Measurements from ENCODE around the gene PDXK.
A peak's percentile ranks its signal among the peaks of the same experiment; 100 is the strongest.

The PDXK gene

GRCh38 chr21:43717166-43717853, 1.6 kb upstream of the PDXK start:
- no peak overlapping the region for H3K9ac ChIP-seq (ENCODE audit: low read depth, low read length)
- H3K4me1 ChIP-seq (ENCODE audit: control insufficient read depth, insufficient read depth, low read length): peaks cover 13% of the 10 kb centered on the region
- no peaks in the 10 kb centered on the region for H3K36me3 ChIP-seq (ENCODE audit: control insufficient read depth, insufficient read depth, low read length)
- H3K4me3 ChIP-seq (ENCODE audit: low read depth, low read length): no peak overlapping the region
- no peak overlapping the region for H3K27ac ChIP-seq (ENCODE audit: low read depth, low read length)
- H3K27me3 ChIP-seq (ENCODE audit: control insufficient read depth, insufficient read depth, low read length): peaks cover 11% of the 10 kb centered on the region
- H3K9me3 ChIP-seq (ENCODE audit: control insufficient read depth, insufficient read depth, low read length): no peaks in the 10 kb centered on the region

- no peaks in the 10 kb centered on the region for H3K36me3 ChIP-seq (ENCODE audit: control insufficient read depth, insufficient read depth, low read length)
- H3K27ac ChIP-seq (ENCODE audit: low read depth, low read length): peak overlapping the region; percentile 35
- H3K27me3 ChIP-seq (ENCODE audit: control insufficient read depth, insufficient read depth, low read length): peaks cover 11% of the 10 kb centered on the region
- peaks cover 8% of the 10 kb centered on the region for H3K4me1 ChIP-seq (ENCODE audit: control insufficient read depth, insufficient read depth, low read length)
- peak overlapping the region; percentile 94 for H3K4me3 ChIP-seq (ENCODE audit: low read depth, low read length)
- H3K9me3 ChIP-seq (ENCODE audit: control insufficient read depth, insufficient read depth, low read length): no peaks in the 10 kb centered on the region
- peak overlapping the region; percentile 59; the same call in 1 of the 2 replicates for H3K9ac ChIP-seq (ENCODE audit: low read depth, low read length)
Measured at GRCh38 chr21:43717967-43718871, 710 bp upstream of the PDXK start.

GRCh38 chr21:43719748-43720538, 1.0 kb downstream of the PDXK start:
- peaks cover 8% of the 10 kb centered on the region for H3K4me1 ChIP-seq (ENCODE audit: control insufficient read depth, insufficient read depth, low read length)
- peaks cover 11% of the 10 kb centered on the region for H3K27me3 ChIP-seq (ENCODE audit: control insufficient read depth, insufficient read depth, low read length)
- no peaks in the 10 kb centered on the region for H3K9me3 ChIP-seq (ENCODE audit: control insufficient read depth, insufficient read depth, low read length)
- peak overlapping the region; percentile 94 for H3K4me3 ChIP-seq (ENCODE audit: low read depth, low read length)
- peak overlapping the region; percentile 88 for H3K9ac ChIP-seq (ENCODE audit: low read depth, low read length)
- H3K36me3 ChIP-seq (ENCODE audit: control insufficient read depth, insufficient read depth, low read length): peaks cover 9% of the 10 kb centered on the region
- no peak overlapping the region for H3K27ac ChIP-seq (ENCODE audit: low read depth, low read length)

- H3K9me3 ChIP-seq (ENCODE audit: control insufficient read depth, insufficient read depth, low read length): no peaks in the 10 kb centered on the region
- no peak overlapping the region for H3K27ac ChIP-seq (ENCODE audit: low read depth, low read length)
- peaks cover 11% of the 10 kb centered on the region for H3K27me3 ChIP-seq (ENCODE audit: control insufficient read depth, insufficient read depth, low read length)
- H3K4me3 ChIP-seq (ENCODE audit: low read depth, low read length): peak overlapping the region; percentile 94; the same call in 1 of the 2 replicates
- no peak overlapping the region for H3K9ac ChIP-seq (ENCODE audit: low read depth, low read length)
- H3K36me3 ChIP-seq (ENCODE audit: control insufficient read depth, insufficient read depth, low read length): peaks cover 9% of the 10 kb centered on the region
- peaks cover 8% of the 10 kb centered on the region for H3K4me1 ChIP-seq (ENCODE audit: control insufficient read depth, insufficient read depth, low read length)
Measured at GRCh38 chr21:43720539-43721166, 1.7 kb downstream of the PDXK start.

- peaks cover 8% of the 10 kb centered on the region for H3K4me1 ChIP-seq (ENCODE audit: control insufficient read depth, insufficient read depth, low read length)
- H3K4me3 ChIP-seq (ENCODE audit: low read depth, low read length): no peak overlapping the region
- H3K27ac ChIP-seq (ENCODE audit: low read depth, low read length): no peak overlapping the region
- H3K36me3 ChIP-seq (ENCODE audit: control insufficient read depth, insufficient read depth, low read length): peaks cover 9% of the 10 kb centered on the region
- no peak overlapping the region for H3K9ac ChIP-seq (ENCODE audit: low read depth, low read length)
- no peaks in the 10 kb centered on the region for H3K9me3 ChIP-seq (ENCODE audit: control insufficient read depth, insufficient read depth, low read length)
- peaks cover 11% of the 10 kb centered on the region for H3K27me3 ChIP-seq (ENCODE audit: control insufficient read depth, insufficient read depth, low read length)
Measured at GRCh38 chr21:43721206-43721605, 2.3 kb downstream of the PDXK start.

GRCh38 chr21:43721939-43722338, 3.0 kb downstream of the PDXK start:
- Histone ChIP-seq H3K9me3 (ENCODE audit: control insufficient read depth, insufficient read depth, low read length) (no peaks in the 10 kb centered on the region), H3K4me3 (ENCODE audit: low read depth, low read length) (no peak overlapping the region), H3K4me1 (ENCODE audit: control insufficient read depth, insufficient read depth, low read length) (peaks cover 8% of the 10 kb centered on the region), H3K27ac (ENCODE audit: low read depth, low read length) (no peak overlapping the region), H3K27me3 (ENCODE audit: control insufficient read depth, insufficient read depth, low read length) (peaks cover 11% of the 10 kb centered on the region), H3K36me3 (ENCODE audit: control insufficient read depth, insufficient read depth, low read length) (peaks cover 9% of the 10 kb centered on the region), H3K9ac (ENCODE audit: low read depth, low read length) (no peak overlapping the region)

GRCh38 chr21:43723648-43724047, 4.7 kb downstream of the PDXK start:
- Histone ChIP-seq H3K36me3 (ENCODE audit: control insufficient read depth, insufficient read depth, low read length) (peaks cover 9% of the 10 kb centered on the region), H3K27ac (ENCODE audit: low read depth, low read length) (no peak overlapping the region), H3K27me3 (ENCODE audit: control insufficient read depth, insufficient read depth, low read length) (peaks cover 3% of the 10 kb centered on the region; the same call in 1 of the 2 replicates), H3K4me1 (ENCODE audit: control insufficient read depth, insufficient read depth, low read length) (peaks cover 13% of the 10 kb centered on the region), H3K9me3 (ENCODE audit: control insufficient read depth, insufficient read depth, low read length) (no peaks in the 10 kb centered on the region), H3K9ac (ENCODE audit: low read depth, low read length) (no peak overlapping the region), H3K4me3 (ENCODE audit: low read depth, low read length) (no peak overlapping the region)

GRCh38 chr21:43726686-43727518, 8.0 kb downstream of the PDXK start:
- H3K9ac ChIP-seq (ENCODE audit: low read depth, low read length): no peak overlapping the region
- H3K4me1 ChIP-seq (ENCODE audit: control insufficient read depth, insufficient read depth, low read length): peaks cover 8% of the 10 kb centered on the region; the same call in 1 of the 2 replicates
- peaks cover 9% of the 10 kb centered on the region for H3K36me3 ChIP-seq (ENCODE audit: control insufficient read depth, insufficient read depth, low read length)
- no peak overlapping the region for H3K27ac ChIP-seq (ENCODE audit: low read depth, low read length)
- no peaks in the 10 kb centered on the region for H3K9me3 ChIP-seq (ENCODE audit: control insufficient read depth, insufficient read depth, low read length)
- H3K4me3 ChIP-seq (ENCODE audit: low read depth, low read length): no peak overlapping the region
- H3K27me3 ChIP-seq (ENCODE audit: control insufficient read depth, insufficient read depth, low read length): no peaks in the 10 kb centered on the region

- no peaks in the 10 kb centered on the region for H3K27me3 ChIP-seq (ENCODE audit: control insufficient read depth, insufficient read depth, low read length)
- H3K36me3 ChIP-seq (ENCODE audit: control insufficient read depth, insufficient read depth, low read length): peaks cover 9% of the 10 kb centered on the region
- peak overlapping the region; percentile 95 for H3K27ac ChIP-seq (ENCODE audit: low read depth, low read length)
- H3K9me3 ChIP-seq (ENCODE audit: control insufficient read depth, insufficient read depth, low read length): no peaks in the 10 kb centered on the region
- peak overlapping the region; percentile 74 for H3K4me3 ChIP-seq (ENCODE audit: low read depth, low read length)
- H3K4me1 ChIP-seq (ENCODE audit: control insufficient read depth, insufficient read depth, low read length): peaks cover 8% of the 10 kb centered on the region; the same call in 1 of the 2 replicates
- H3K9ac ChIP-seq (ENCODE audit: low read depth, low read length): no peak overlapping the region
Measured at GRCh38 chr21:43727519-43728153, 8.7 kb downstream of the PDXK start.

Data from HUES48 (cell line).